PFSK-1 (cell line): ENCODE data around the gene ZNF276.

Source experiments
- POLR2AphosphoS5 ChIP-seq: IDR thresholded peaks from 2 replicates; pipeline ENCODE4 v1.6.1; 2012; ENCODE audit warnings: low read depth, mild to moderate bottlenecking, control low read depth, low read length, moderate library complexity
- SIN3A ChIP-seq: IDR thresholded peaks from 2 replicates; pipeline ENCODE4 v1.6.1; 2012; ENCODE audit warnings: mild to moderate bottlenecking, low read length, moderate library complexity, borderline replicate concordance; ENCODE audit not compliant: insufficient read depth
- TAF1 ChIP-seq: IDR thresholded peaks from 2 replicates; pipeline ENCODE4 v1.6.1; 2012; ENCODE audit warnings: low read length, control low read depth, borderline replicate concordance; ENCODE audit not compliant: insufficient read depth
- TF ChIP-seq, protein P1 (sequence below), 2 experiments: IDR thresholded peaks; 2 replicates each; pipeline versions ENCODE4 v1.6.1 to v1.8.0; 2011 to 2012; ENCODE audit warnings: low read depth in 2 of 2, low read length in 2 of 2, control low read depth in 1 of 2, inconsistent platforms in 1 of 2, mild to moderate bottlenecking in 1 of 2, moderate library complexity in 1 of 2; ENCODE audit not compliant: insufficient read depth in 1 of 2

DNA sequence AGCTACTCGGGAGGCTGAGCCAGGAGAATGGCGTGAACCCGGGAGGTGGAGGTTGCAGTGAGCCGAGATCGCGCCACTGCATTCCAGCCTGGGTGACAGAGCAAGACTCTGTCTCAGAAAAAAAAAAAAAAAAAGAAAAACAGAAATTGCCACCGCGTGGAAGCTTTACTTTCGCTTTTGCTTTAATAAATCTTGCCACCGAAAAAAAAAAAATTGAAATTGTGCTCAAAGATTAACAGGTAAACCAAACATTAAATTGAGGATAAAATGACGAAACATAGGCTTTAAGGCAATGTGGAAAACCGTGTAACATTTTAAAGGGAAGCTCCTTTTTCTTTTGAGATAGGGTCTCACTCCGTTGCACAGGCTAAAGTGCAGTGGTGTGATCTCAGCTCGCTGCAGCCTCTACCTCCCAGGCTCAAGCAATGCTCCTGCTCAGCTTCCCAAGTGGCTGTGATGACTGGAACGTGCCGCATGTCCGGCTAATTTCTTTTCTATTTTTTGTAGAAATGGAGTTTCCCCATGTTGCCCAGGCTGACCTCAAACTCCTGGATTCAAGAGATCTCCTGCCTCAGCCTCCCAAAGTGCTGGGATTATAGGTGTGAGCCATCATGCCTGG, 40.1 kb downstream of the ZNF276 start:
- TF ChIP-seq TAF1, result no peak
- no peak for TF ChIP-seq POLR2AphosphoS5
- TF ChIP-seq, protein P1, sequence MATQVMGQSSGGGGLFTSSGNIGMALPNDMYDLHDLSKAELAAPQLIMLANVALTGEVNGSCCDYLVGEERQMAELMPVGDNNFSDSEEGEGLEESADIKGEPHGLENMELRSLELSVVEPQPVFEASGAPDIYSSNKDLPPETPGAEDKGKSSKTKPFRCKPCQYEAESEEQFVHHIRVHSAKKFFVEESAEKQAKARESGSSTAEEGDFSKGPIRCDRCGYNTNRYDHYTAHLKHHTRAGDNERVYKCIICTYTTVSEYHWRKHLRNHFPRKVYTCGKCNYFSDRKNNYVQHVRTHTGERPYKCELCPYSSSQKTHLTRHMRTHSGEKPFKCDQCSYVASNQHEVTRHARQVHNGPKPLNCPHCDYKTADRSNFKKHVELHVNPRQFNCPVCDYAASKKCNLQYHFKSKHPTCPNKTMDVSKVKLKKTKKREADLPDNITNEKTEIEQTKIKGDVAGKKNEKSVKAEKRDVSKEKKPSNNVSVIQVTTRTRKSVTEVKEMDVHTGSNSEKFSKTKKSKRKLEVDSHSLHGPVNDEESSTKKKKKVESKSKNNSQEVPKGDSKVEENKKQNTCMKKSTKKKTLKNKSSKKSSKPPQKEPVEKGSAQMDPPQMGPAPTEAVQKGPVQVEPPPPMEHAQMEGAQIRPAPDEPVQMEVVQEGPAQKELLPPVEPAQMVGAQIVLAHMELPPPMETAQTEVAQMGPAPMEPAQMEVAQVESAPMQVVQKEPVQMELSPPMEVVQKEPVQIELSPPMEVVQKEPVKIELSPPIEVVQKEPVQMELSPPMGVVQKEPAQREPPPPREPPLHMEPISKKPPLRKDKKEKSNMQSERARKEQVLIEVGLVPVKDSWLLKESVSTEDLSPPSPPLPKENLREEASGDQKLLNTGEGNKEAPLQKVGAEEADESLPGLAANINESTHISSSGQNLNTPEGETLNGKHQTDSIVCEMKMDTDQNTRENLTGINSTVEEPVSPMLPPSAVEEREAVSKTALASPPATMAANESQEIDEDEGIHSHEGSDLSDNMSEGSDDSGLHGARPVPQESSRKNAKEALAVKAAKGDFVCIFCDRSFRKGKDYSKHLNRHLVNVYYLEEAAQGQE (IDR thresholded peaks at IDR 0.05; ENCODE audit: insufficient read depth in 1 of 2, low read depth in 2 of 2, low read length in 2 of 2), result no peak
- TF ChIP-seq SIN3A, result no peak
